Breast epithelium (tissue), 4 donors: ENCODE data around the gene WSB2. TPM values are rescaled to one million over a fixed set of nuclear protein-coding genes. Genes with fewer than 3 reads are reported as not detected.
A peak's percentile ranks its signal among the peaks of the same experiment; 100 is the strongest.

Source experiments
- DNase-seq, 2 donors: peaks; one replicate each; pipeline ENCODE4 v3.0.0-alpha.2; 2019; ENCODE audit warnings: low spot score in 2 of 2
- H3K27ac ChIP-seq, 2 donors: fragments of 200-600 bp; sonication (generic) in 1 of 2; one replicate each; pipeline ENCODE4 v1.5.1; 2016 to 2019; ENCODE audit warnings: mild to moderate bottlenecking in 1 of 2
- H3K27me3 ChIP-seq, 2 donors: fragments of 200-600 bp; sonication (generic) in 1 of 2; one replicate each; pipeline versions ENCODE4 v1.5.1 to v1.6.0; 2017 to 2019; ENCODE audit warnings: control low read depth in 1 of 2, mild to moderate bottlenecking in 1 of 2
- H3K36me3 ChIP-seq: fragments of 200-600 bp; one replicate; pipeline ENCODE4 v1.5.1; 2019
- H3K4me1 ChIP-seq, 2 donors: fragments of 200-600 bp; sonication (generic); one replicate each; pipeline ENCODE4 v1.5.1; 2016 to 2019; ENCODE audit warnings: control low read depth in 1 of 2
- H3K4me3 ChIP-seq, 3 donors: fragments of 200-600 bp; sonication (generic); 1 replicate in 2 of 3; 2 replicates in 1 of 3; pipeline ENCODE4 v1.5.1; 2016 to 2019; ENCODE audit warnings: mild to moderate bottlenecking in 3 of 3, moderate library complexity in 2 of 3
- H3K9me3 ChIP-seq, 2 donors: fragments of 200-600 bp; sonication (generic) in 1 of 2; one replicate each; pipeline ENCODE4 v1.5.1; 2016 to 2019; ENCODE audit warnings: control low read depth in 1 of 2
- POLR2A ChIP-seq: fragments of 450-650 bp; IDR thresholded peaks from one replicate; pipeline ENCODE4 v1.6.1; 2016; ENCODE audit warnings: antibody characterized with exemption, mild to moderate bottlenecking, moderate library complexity
- POLR2AphosphoS5 ChIP-seq, 3 donors: sonication (generic); formaldehyde crosslinking; IDR thresholded peaks; one replicate each; pipeline ENCODE4 v1.6.1; 2017; ENCODE audit warnings: antibody characterized with exemption in 3 of 3
- intact Hi-C: fragments of 100-400 bp; cut with DNase I; formaldehyde crosslinking; loops from one replicate; pipeline ENCODE4 v1.15.1; 2023; ENCODE audit warnings: low total_unique reads
- total RNA-seq, 3 donors: library from RNA; depleted of rRNA; stranded (reverse); fragments of >200 nt; gene quantifications; one replicate each; pipeline ENCODE4 v1.1.0, GENCODE V29; 2016
- TF ChIP-seq, protein P1 (sequence below), 3 donors: fragments of 450-650 bp; IDR thresholded peaks; one replicate each; pipeline ENCODE4 v1.5.1; 2016 to 2017; ENCODE audit warnings: antibody characterized with exemption in 3 of 3, mild to moderate bottlenecking in 3 of 3, moderate library complexity in 3 of 3

The WSB2 gene
- total RNA-seq, 3 donors from 2014 or later, result 26.2 to 51.4 (median 40.0) TPM

DNA sequence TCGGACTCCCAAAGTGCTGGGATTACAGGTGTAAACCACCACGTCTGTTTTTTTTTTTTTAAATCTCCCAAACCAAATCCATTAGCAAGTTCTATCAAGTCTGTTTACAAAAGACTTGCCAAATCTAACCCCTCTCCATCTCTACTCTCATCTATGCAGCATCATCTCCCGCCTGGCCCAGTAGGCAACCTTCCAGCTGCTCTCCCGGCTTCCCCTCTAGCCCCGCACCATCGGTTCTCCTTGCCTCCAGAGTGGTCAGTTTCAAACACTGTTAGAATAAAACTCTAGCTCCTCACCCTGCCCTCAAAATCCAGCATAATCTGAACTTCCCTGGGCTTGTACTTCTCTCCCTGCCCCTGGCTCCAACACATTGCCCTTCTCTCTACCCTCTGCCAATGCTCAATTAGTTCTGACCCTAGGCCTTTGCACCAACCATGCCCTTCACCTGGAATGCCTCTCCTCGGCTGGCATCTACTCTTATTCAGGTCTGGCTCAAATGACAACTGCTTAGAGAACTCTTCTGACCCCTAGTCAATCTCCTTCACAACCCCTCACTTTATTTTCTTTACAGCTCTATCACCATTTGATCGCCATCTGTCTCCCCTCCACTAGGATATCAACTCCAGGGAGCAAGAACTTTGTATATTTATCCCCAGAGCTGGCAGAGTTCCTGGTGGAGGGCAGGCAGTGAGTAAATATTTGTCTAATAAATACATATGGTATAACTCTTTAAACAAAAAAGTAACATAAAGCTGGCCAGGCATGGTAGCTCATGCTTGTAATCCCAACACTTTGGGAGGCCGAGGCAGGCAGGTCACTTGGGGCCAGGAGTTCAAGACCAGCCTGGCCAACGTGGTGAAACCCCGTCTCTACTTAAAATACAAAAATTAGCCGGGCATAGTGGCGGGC is 4.9 kb downstream of the WSB2 start:
- intact Hi-C loops, result no loop called here
- no peak for TF ChIP-seq POLR2A
- TF ChIP-seq, protein P1, sequence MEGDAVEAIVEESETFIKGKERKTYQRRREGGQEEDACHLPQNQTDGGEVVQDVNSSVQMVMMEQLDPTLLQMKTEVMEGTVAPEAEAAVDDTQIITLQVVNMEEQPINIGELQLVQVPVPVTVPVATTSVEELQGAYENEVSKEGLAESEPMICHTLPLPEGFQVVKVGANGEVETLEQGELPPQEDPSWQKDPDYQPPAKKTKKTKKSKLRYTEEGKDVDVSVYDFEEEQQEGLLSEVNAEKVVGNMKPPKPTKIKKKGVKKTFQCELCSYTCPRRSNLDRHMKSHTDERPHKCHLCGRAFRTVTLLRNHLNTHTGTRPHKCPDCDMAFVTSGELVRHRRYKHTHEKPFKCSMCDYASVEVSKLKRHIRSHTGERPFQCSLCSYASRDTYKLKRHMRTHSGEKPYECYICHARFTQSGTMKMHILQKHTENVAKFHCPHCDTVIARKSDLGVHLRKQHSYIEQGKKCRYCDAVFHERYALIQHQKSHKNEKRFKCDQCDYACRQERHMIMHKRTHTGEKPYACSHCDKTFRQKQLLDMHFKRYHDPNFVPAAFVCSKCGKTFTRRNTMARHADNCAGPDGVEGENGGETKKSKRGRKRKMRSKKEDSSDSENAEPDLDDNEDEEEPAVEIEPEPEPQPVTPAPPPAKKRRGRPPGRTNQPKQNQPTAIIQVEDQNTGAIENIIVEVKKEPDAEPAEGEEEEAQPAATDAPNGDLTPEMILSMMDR (IDR thresholded peaks at IDR 0.05), result no peak
- no peak for TF ChIP-seq POLR2AphosphoS5 (IDR thresholded peaks at IDR 0.05)
- Histone ChIP-seq H3K27me3 (no peaks in the 10 kb centered on the region), H3K27ac (peak overlapping the region in 1 of 2 donors; percentile 22), H3K4me3 (no peak overlapping the region), H3K9me3 (no peaks in the 10 kb centered on the region), H3K36me3 (no peaks in the 10 kb centered on the region), H3K4me1 (peaks cover 0 to 6% of the 10 kb centered on the region in 2 donors)
- DNase-seq, result no peak

DNA sequence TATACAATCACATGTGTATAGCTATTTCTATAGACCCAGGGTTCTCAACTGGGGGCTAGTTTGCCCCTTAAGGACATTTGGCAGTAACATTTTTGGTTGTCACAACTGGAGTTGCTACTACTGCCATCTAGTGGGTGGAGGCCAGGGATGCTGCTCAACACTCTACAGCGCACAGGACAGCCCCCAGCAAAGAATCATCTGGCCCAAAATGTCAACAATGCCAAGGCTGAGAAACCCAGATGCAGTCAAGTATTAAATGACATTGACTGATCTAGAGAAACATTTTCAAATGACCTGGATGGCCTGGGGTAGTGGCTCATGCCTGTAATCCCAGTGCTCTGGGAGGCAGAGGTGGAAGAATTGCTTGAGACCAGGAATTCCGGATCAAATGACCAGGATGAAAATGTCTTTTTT is 5.8 kb downstream of the WSB2 start:
- DNase-seq, result no peak
- H3K9me3 ChIP-seq, result no peaks in the 10 kb centered on the region
- peaks cover 0 to 6% of the 10 kb centered on the region in 2 donors for H3K4me1 ChIP-seq
- no peak overlapping the region for H3K4me3 ChIP-seq
- no peak overlapping the region for H3K27ac ChIP-seq
- intact Hi-C loops, result no loop called here
- TF ChIP-seq, protein P1 (IDR thresholded peaks at IDR 0.05), result peak in 1 of 3 donors; percentile 23
- no peak for TF ChIP-seq POLR2AphosphoS5 (IDR thresholded peaks at IDR 0.05)
- H3K36me3 ChIP-seq, result no peaks in the 10 kb centered on the region
- no peaks in the 10 kb centered on the region for H3K27me3 ChIP-seq

DNA sequence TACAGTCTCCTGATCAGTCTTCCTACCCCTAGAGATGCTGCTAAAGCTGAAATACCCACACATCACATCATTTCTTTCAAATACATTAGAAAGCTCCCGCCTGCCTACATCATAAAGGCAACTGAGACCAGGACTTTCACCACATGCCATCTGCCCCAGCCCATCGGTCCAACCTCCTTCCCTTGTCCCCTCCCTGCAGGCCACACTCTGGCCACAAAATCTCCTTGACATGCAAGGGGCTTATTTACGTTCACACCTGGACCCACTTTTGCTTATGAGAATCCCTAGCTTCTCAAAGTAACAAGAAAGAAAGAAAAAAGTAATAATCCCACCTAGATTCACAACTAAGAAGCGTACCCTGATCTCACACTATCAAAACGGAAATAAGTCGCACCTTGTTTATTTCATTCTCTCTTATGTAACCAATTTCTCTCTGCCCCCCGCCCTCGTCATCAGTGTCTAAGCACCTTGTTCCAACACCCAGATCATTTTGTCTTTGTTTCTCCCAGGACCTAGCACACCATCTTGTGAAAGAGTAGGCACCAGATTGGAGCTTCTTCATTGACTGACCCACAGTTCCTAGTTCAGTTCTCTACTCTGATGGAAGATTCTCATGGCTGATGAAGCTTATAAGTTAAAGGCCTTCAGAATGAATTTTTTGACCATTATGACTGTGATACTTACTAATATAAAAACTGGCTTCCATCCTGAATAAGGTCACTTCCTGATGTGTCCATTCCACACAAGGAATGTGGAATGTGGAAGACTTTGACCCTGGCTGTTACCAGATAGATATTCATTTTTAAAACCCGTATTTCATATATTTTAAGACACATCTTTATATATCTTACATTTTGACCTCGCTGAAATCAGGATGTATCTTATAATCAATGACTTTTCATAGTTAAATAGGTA is 7.7 kb downstream of the WSB2 start:
- Histone ChIP-seq H3K36me3 (no peaks in the 10 kb centered on the region), H3K4me1 (peaks cover 0 to 3% of the 10 kb centered on the region in 2 donors), H3K27me3 (no peaks in the 10 kb centered on the region), H3K9me3 (no peaks in the 10 kb centered on the region), H3K27ac (peak overlapping the region; percentile 61 to 78), H3K4me3 (no peak overlapping the region)
- intact Hi-C loops, result no loop called here
- no peak for DNase-seq
- TF ChIP-seq POLR2AphosphoS5 (IDR thresholded peaks at IDR 0.05) (no peak), POLR2A (no peak)
- TF ChIP-seq, protein P1 (IDR thresholded peaks at IDR 0.05), result no peak

GRCh38 chr12:118052324-118053070 is 8.5 kb downstream of the WSB2 start:
- peak; percentile 63 to 85 for DNase-seq
- TF ChIP-seq POLR2A (no peak), POLR2AphosphoS5 (IDR thresholded peaks at IDR 0.05) (peak; percentile 70 to 92 (median 76))
- TF ChIP-seq, protein P1 (IDR thresholded peaks at IDR 0.05), result no peak
- H3K27me3 ChIP-seq, result no peaks in the 10 kb centered on the region
- peaks cover 0 to 3% of the 10 kb centered on the region in 2 donors for H3K4me1 ChIP-seq
- no peak overlapping the region for H3K4me3 ChIP-seq
- no peaks in the 10 kb centered on the region for H3K36me3 ChIP-seq
- no peaks in the 10 kb centered on the region for H3K9me3 ChIP-seq
- intact Hi-C loops, result no loop called here
- peak overlapping the region; percentile 61 to 78 for H3K27ac ChIP-seq
